Spinal cord (tissue), 10 donors: ENCODE data around the gene TEAD1. TPM values are rescaled to one million over a fixed set of nuclear protein-coding genes. Genes with fewer than 3 reads are reported as not detected.

Experiments
- DNase-seq, 6 donors: peaks; one replicate each; pipeline versions ENCODE4 v3.0.0 to v3.0.0-alpha.2; 2013 to 2015; ENCODE audit warnings: low spot score in 6 of 6, low read depth in 4 of 6
- H3K27ac ChIP-seq: one replicate; pipeline ENCODE4 v1.5.1; 2013; ENCODE audit warnings: low read depth, low read length, control low read depth
- H3K27me3 ChIP-seq: one replicate; pipeline ENCODE4 v1.6.1; 2013; ENCODE audit warnings: low read length; ENCODE audit not compliant: control insufficient read depth, insufficient read depth
- H3K36me3 ChIP-seq: one replicate; pipeline ENCODE4 v1.6.1; 2013; ENCODE audit warnings: low read length; ENCODE audit not compliant: control insufficient read depth, insufficient read depth
- H3K4me1 ChIP-seq: one replicate; pipeline ENCODE4 v1.6.1; 2013; ENCODE audit warnings: low read length; ENCODE audit not compliant: control insufficient read depth, insufficient read depth
- H3K4me3 ChIP-seq: one replicate; pipeline ENCODE4 v1.5.1; 2013; ENCODE audit warnings: low read depth, low read length, control low read depth
- H3K9me3 ChIP-seq: one replicate; pipeline ENCODE4 v1.6.1; 2013; ENCODE audit warnings: low read length; ENCODE audit not compliant: control insufficient read depth, insufficient read depth
- WGBS: methylation state at CpG from one replicate; pipeline ENCODE4 v1.1.5; 2013; ENCODE audit warnings: missing lambda C conversion rate; ENCODE audit not compliant: insufficient coverage; 5-methylcytosine and 5-hydroxymethylcytosine counted together
- polyA plus RNA-seq, 2 donors: library from polyadenylated mRNA; unstranded; fragments of 120-200 nt; gene quantifications; one replicate each; pipeline ENCODE4 v1.2.1, GENCODE V29; 2013; ENCODE audit not compliant: insufficient read length in 2 of 2
- total RNA-seq, 2 donors: library from RNA; depleted of rRNA in 1 of 2; stranded (reverse); fragments of 120-200 nt in 1 of 2; fragments of >200 nt in 1 of 2; gene quantifications; one replicate each; pipeline versions ENCODE4 v1.2.3 to v1.2.4, GENCODE V29; 2013 to 2014
- donor health status: healthy.

TEAD1 gene
- total and polyA plus RNA-seq, 4 donors: 39.2 to 70.9 (median 58.7) TPM

DNA sequence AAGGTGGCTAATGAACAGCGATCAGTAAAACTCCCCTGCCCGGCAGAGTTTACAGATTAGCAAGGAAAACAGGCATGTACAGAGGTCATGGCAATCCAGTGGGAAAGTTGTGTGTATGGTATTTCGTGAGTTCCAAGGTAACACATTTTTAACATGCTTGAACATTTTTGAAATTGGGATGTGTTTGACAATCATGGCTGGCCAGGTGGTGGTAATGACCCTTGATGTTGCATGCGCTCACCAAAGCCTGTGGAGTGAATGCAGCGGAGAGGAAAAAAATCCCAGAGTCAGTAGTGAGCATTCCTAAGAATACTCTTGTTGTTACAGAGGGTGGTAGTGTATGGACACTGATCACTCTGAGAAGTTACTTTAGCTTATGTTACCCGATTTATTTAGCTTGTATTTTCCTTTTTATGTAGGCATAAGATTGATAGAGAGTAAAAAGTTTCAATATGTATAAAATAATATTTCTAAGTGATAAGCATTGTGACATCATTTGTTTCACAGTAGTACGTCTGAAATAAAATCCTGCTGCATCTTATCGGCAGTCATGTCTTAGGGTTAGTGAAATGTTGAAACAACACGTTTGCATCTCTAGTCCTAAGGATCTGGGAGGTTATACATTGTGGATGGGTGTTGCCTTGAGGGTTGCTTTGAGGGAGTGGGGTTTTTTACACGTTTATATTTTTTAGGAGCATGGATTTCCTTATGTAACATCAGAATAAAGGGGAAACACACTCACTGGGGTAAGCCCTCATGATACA, 8.7 kb downstream of the TEAD1 start:
- Histone ChIP-seq H3K27ac (no peak overlapping the region), H3K4me1 (peaks cover 14% of the 10 kb centered on the region), H3K27me3 (no peaks in the 10 kb centered on the region), H3K9me3 (no peaks in the 10 kb centered on the region), H3K4me3 (no peak overlapping the region), H3K36me3 (peaks cover 2% of the 10 kb centered on the region)
- DNase-seq: no peak
- 86% methylated on average over 7 of the region's 10 CpGs for WGBS

DNA sequence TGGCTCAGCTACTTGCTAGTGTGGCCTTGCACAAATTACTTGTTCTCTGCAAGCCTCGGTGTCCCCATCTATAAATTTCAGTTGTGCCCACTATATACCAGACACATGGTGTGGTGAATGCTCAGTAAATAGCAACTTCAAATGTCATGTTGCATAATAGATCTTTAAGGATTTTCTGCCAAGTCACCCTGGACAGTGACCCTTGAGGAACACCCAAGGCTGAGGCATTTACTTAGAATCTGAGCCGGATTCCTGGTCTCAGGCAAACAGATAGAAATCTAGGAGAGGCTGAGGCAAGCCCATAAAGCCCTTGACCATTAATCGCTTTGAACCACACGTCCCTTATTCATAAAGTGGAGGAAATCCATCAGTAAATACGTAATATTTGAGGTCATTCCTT, 9.7 kb downstream of the TEAD1 start:
- H3K4me1 ChIP-seq: peaks cover 14% of the 10 kb centered on the region

DNA sequence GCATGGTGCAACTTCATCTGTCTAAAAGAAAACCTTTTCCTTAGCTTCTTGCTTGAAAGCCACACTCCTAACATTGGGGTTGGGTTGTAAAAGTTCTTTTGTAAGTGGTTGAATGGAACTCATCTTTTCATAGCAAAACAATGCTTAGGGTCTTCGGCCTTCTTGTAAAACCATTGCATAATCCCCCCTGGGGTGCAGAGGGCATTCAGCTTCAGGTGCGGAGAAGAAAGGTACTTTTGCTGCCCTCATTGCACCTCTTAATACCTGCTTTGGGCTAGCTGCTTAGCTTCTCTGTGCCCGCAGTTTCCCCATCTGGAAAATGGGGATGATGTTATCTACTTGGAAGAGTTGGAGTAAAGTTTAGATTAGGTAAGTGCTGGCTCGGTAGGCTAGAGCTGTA, 10.1 kb downstream of the TEAD1 start:
- Histone ChIP-seq H3K4me1 (peaks cover 14% of the 10 kb centered on the region), H3K4me3 (no peak overlapping the region), H3K9me3 (no peaks in the 10 kb centered on the region), H3K27me3 (no peaks in the 10 kb centered on the region), H3K36me3 (peaks cover 2% of the 10 kb centered on the region), H3K27ac (no peak overlapping the region)
- DNase-seq: no peak
- 90% methylated on average over 2 of the region's 4 CpGs for WGBS

More for the DNA sequence above, 9.7 kb downstream of the TEAD1 start:
- H3K36me3 ChIP-seq: peaks cover 2% of the 10 kb centered on the region
- no peaks in the 10 kb centered on the region for H3K27me3 ChIP-seq
- 88% methylated on average over 1 of the region's 5 CpGs for WGBS
- H3K27ac ChIP-seq: no peak overlapping the region
- H3K4me3 ChIP-seq: no peak overlapping the region
- DNase-seq: no peak
- H3K9me3 ChIP-seq: no peaks in the 10 kb centered on the region

DNA sequence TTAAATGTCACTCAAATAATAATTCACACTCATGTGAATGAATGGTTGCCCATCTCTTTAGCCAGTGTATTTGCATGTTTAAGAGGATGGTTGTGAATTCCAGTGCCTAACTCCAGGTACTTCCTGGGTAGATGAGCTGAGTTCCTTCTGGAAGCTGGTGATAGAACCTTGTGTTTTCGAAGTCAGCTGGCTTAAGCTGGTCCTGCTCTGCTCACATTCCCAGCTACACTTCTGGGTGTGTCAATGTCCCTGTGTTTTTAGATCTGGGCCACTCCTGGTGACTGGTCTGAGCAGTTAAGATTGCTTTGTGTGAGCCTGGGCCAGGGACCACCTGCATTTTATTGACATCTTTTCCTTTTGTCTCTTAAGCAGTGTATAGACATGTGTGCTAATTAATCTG, 10.6 kb downstream of the TEAD1 start:
- Histone ChIP-seq H3K27me3 (no peaks in the 10 kb centered on the region), H3K36me3 (peaks cover 2% of the 10 kb centered on the region), H3K4me1 (peaks cover 16% of the 10 kb centered on the region), H3K4me3 (no peak overlapping the region), H3K27ac (no peak overlapping the region), H3K9me3 (no peaks in the 10 kb centered on the region)
- whole genome bisulfite sequencing: 83% methylated on average over 1 of the region's 1 CpG
- DNase-seq: no peak

DNA sequence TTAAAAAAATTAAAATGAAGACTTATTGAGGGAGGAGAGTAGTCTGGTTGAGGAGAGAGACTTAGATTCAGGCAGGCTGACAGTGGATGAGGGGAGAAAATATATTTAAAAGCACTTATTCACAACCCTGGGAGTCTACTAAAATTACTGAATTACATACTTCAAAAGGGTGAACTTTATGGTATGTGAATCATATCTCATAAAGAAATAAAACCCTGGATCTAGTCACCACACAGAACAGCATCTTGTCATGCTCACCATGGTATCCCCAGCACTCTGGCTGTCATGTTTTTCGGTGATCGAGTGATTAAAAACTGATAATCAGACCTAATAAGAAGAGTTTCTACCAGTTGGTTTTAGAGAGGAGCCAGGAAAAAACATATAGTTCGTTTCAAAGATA, 11.0 kb downstream of the TEAD1 start:
- H3K4me3 ChIP-seq: no peak overlapping the region
- H3K9me3 ChIP-seq: no peaks in the 10 kb centered on the region
- no CpG with 5 or more reads among the region's 3 CpGs for WGBS
- H3K27me3 ChIP-seq: no peaks in the 10 kb centered on the region
- peaks cover 2% of the 10 kb centered on the region for H3K36me3 ChIP-seq
- no peak overlapping the region for H3K27ac ChIP-seq
- peaks cover 15% of the 10 kb centered on the region for H3K4me1 ChIP-seq
- no peak for DNase-seq

DNA sequence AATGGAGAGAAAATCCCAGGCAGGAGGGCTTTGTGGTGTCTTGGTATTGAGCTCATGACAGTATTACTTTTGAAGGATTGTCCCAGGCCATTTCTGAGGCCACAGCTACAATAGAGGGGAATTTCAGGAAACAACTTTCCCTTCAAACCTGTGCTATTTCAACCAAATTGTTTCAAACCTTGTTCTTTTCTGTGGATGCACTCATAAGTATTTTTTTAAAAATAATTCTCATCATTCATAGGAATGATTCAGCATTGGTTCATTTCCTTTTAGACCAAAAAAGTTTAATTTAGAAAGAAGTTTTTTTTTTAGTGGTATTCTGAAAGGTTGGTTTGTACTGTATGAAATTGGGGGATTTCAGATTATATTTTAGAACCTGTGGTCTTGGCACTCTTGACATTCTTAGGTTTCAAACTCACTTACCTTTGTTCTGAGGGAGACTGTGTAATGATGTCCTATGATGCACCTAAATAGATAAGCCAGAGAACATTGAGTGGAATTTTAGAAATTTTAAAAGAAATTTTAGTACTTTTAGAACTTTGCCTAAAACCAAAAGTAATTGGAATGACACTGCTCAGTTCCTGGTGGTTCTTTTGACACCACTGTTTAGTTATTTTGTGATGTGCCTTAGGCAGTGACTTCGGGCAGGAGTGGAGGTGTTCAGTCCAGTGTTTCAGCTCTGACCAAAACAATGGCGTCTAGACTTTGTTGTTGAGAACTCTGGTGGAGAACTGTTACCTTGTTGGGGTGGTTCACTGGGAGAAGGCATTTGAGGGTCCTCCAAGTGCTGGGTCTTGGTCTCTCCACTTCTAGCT, 12.2 kb downstream of the TEAD1 start:
- Histone ChIP-seq H3K27ac (no peak overlapping the region), H3K27me3 (no peaks in the 10 kb centered on the region), H3K36me3 (peaks cover 2% of the 10 kb centered on the region), H3K4me3 (no peak overlapping the region), H3K4me1 (peaks cover 12% of the 10 kb centered on the region), H3K9me3 (no peaks in the 10 kb centered on the region)
- no peak for DNase-seq
- WGBS: 94% methylated on average over 2 of the region's 2 CpGs

DNA sequence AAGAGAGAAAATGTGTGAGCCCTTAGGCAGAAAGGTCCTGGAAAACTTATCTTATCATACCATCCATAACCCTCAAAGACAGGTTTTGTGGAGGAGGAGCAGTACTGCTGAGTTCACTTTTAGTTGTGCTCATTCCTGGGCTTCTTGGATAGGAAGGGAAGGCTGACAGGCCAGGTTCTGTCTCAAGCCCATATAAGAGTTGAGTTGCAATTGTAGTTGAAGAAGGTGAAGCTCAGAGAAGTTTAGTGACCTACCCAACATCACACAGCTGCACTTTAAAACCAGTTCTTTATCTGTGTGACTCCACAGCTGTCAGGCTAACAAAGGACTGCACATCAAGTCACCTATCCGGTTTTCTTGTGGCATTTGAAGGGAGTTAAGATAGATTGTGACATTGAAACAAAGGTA, 13.0 kb downstream of the TEAD1 start:
- DNase-seq: no peak
- Histone ChIP-seq H3K9me3 (no peaks in the 10 kb centered on the region), H3K36me3 (no peaks in the 10 kb centered on the region), H3K27ac (no peak overlapping the region), H3K27me3 (no peaks in the 10 kb centered on the region), H3K4me3 (no peak overlapping the region), H3K4me1 (peaks cover 7% of the 10 kb centered on the region)
- WGBS: no CpG with 5 or more reads among the region's 1 CpG

DNA sequence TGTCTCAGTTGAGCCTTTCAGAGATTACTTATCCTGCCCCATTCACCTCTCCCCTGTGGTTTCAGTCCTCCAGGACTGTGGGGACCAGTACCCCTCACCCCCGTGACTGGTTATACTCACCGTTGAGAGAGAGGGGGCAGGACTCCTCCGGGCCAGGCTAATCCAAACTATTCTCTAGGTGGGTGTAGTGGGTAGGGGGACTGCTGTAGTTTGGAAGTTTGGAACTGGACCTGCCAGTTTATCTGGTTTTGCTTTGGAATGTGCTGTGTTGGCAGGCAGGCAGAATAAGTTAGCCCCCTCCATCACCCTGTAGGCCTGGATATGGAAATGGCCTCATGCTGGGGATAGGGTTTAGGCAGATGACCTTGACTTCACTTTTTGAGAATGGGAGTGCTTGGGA, 13.5 kb downstream of the TEAD1 start:
- Histone ChIP-seq H3K36me3 (no peaks in the 10 kb centered on the region), H3K4me3 (no peak overlapping the region), H3K9me3 (no peaks in the 10 kb centered on the region), H3K27me3 (no peaks in the 10 kb centered on the region), H3K27ac (no peak overlapping the region), H3K4me1 (peaks cover 12% of the 10 kb centered on the region)
- DNase-seq: no peak
- WGBS: 40% methylated on average over 1 of the region's 3 CpGs

DNA sequence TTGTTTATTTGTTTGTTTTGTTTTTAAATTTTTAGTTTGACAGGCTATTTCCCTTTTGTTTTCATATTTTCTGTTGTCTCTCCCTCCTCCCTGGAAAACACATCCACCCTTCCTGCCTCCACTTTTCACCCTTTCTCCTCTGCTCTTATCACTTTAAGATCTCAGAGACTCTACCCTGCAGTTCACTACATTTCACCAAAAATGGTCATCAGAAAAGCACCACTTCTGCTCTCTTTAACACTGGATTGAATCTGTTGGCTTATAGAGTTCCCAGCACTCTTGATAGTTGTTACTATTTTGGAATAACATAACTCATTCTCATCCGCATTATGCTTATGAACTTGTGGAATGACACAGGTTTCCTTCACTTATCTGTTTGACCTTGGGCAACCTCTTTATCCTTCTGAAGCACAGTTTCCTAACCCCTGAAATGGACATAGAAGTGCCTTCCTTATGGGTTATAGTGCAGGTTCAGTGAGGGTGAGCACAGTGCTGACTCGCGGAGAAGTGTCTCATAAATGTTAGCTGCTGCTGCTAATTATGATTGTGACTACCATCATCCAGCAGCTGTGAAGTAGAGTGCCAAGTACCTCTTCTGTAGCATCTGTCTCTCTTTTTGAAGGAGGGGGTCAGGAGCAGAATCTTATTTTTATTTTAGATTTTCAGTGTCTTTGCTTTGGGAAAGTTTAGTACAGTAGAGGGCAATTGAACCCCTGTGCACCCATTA, 15.0 kb downstream of the TEAD1 start:
- no peaks in the 10 kb centered on the region for H3K27me3 ChIP-seq
- no peak overlapping the region for H3K27ac ChIP-seq
- no peaks in the 10 kb centered on the region for H3K9me3 ChIP-seq
- no peaks in the 10 kb centered on the region for H3K36me3 ChIP-seq
- DNase-seq: peak in 1 of 6 donors; percentile 56
- H3K4me3 ChIP-seq: no peak overlapping the region
- 76% methylated on average over 2 of the region's 3 CpGs for WGBS
- H3K4me1 ChIP-seq: peaks cover 25% of the 10 kb centered on the region
